Measurements from ENCODE around the gene MOSMO. TPM values are rescaled to one million over a fixed set of nuclear protein-coding genes. Genes with fewer than 3 reads are reported as not detected.
"Not testable (repeated sequence)": the region's sequence is repeated elsewhere in the genome, so short reads cannot be mapped to it uniquely, and the experiment has no call there.

Gene MOSMO
- total RNA-seq, 2 donors from 2014 or later: 19.6 to 21.0 TPM

DNA sequence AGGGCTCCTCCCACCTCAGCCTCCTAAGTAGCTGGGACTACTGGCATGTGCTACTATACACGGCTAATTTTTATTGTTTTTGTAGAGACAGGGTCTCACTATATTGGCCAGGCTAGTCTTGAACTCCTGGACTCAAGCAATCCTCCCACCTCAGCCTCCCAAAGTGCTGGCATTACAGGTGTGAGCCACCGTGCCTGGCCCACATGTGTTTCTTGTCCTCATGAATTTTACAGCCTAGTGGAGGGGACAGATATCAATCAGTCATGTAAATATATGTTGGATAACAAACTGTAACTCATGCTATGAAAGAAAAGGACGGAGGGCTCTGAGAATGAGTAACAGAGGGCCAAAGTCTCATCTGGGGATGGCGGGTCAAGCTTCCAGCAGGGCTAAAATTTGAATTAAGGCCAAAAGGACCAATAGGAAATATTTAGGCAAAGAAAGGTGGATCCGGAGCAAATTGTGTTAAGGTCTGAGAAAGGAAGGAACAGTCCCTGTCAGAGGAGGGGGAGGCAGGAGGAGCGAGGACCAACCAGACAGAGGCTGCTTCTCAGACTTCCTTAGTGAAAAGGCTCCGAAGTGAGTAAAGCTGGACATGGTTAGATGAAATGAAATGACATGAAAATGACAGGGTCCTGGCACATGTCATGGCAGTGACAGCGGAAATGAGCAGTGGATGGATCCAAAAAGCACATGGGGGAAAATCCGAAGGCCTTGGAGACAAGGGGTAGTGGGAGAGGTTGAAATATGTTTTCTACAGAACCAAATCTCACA, 10.8 kb upstream of the MOSMO start:
- DNase-seq (ENCODE audit: low spot score): no peak
- no peak overlapping the region for H3K27ac ChIP-seq

GRCh38 chr16:21997697-21998480, 10.0 kb upstream of the MOSMO start:
- Histone ChIP-seq H3K4me3 (no peak overlapping the region), H3K27ac (no peak overlapping the region), H3K4me1 (replicated peaks) (no peaks in the 10 kb centered on the region), H3K27me3 (replicated peaks; ENCODE audit: insufficient read depth) (no peaks in the 10 kb centered on the region), H3K9me3 (no peaks in the 10 kb centered on the region), H3K36me3 (no peaks in the 10 kb centered on the region)
- WGBS: 88% methylated on average over 7 of the region's 7 CpGs
- intact Hi-C loops (cut with DNase I): loop anchor here (5.0 kb wide), 1 partner anchor 99 kb away; no protein-coding TSS in a partner anchor
- TF ChIP-seq CTCF (IDR thresholded peaks at IDR 0.05): no peak
- no peak for TF ChIP-seq POLR2A (IDR thresholded peaks at IDR 0.05)
- TF ChIP-seq POLR2AphosphoS5 (IDR thresholded peaks at IDR 0.05): no peak
- no peak for DNase-seq (ENCODE audit: low spot score)

More for the DNA sequence above, 10.8 kb upstream of the MOSMO start:
- Histone ChIP-seq H3K4me1 (replicated peaks) (no peaks in the 10 kb centered on the region), H3K36me3 (no peaks in the 10 kb centered on the region), H3K4me3 (no peak overlapping the region), H3K27me3 (replicated peaks; ENCODE audit: insufficient read depth) (no peaks in the 10 kb centered on the region), H3K9me3 (no peaks in the 10 kb centered on the region)
- intact Hi-C loops (cut with DNase I): loop anchor here (5.0 kb wide), 1 partner anchor 100 kb away; no protein-coding TSS in a partner anchor
- TF ChIP-seq POLR2AphosphoS5 (IDR thresholded peaks at IDR 0.05): no peak
- TF ChIP-seq POLR2A (IDR thresholded peaks at IDR 0.05): no peak
- TF ChIP-seq CTCF (IDR thresholded peaks at IDR 0.05): no peak
- WGBS: 85% methylated on average over 9 of the region's 9 CpGs

GRCh38 chr16:22001591-22001990, 6.3 kb upstream of the MOSMO start:
- H3K36me3 ChIP-seq: no peaks in the 10 kb centered on the region
- no peaks in the 10 kb centered on the region for H3K4me1 ChIP-seq (replicated peaks)
- WGBS: 71% methylated on average over 1 of the region's 1 CpG
- H3K27ac ChIP-seq: no peak overlapping the region
- intact Hi-C loops (cut with DNase I): loop anchor here (1.0 kb wide), 1 partner anchor 77 kb away; no protein-coding TSS in a partner anchor
- no peaks in the 10 kb centered on the region for H3K9me3 ChIP-seq
- H3K27me3 ChIP-seq (replicated peaks; ENCODE audit: insufficient read depth): no peaks in the 10 kb centered on the region
- no peak overlapping the region for H3K4me3 ChIP-seq
- TF ChIP-seq CTCF (IDR thresholded peaks at IDR 0.05) (no peak), POLR2A (IDR thresholded peaks at IDR 0.05) (no peak), POLR2AphosphoS5 (IDR thresholded peaks at IDR 0.05) (no peak)
- DNase-seq (ENCODE audit: low spot score): no peak

DNA sequence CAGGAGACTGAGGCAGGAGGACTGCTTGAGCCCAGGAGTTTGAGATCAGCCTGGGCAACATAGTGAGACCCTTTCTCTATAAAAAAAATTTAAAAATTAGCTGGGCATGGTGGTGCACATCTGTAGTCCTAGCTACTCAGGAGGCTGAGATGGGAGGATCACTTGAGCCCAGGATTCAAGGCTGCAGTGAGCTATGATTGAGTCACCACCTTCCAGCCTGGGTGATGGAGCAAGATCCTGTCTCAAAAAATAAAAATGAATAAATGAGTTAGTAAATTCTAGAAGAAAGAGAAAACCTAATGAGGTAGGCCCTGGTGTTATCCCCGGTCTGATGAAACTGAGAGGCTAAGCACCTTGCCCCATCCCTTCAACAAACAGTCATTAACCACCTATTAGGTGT, 5.9 kb upstream of the MOSMO start:
- H3K9me3 ChIP-seq; H3K4me3 ChIP-seq; DNase-seq (ENCODE audit: low spot score); intact Hi-C loops (cut with DNase I); H3K27ac ChIP-seq; H3K4me1 ChIP-seq (replicated peaks); H3K27me3 ChIP-seq (replicated peaks; ENCODE audit: insufficient read depth); H3K36me3 ChIP-seq: not testable (repeated sequence)
- 90% methylated on average over 1 of the region's 1 CpG for WGBS

DNA sequence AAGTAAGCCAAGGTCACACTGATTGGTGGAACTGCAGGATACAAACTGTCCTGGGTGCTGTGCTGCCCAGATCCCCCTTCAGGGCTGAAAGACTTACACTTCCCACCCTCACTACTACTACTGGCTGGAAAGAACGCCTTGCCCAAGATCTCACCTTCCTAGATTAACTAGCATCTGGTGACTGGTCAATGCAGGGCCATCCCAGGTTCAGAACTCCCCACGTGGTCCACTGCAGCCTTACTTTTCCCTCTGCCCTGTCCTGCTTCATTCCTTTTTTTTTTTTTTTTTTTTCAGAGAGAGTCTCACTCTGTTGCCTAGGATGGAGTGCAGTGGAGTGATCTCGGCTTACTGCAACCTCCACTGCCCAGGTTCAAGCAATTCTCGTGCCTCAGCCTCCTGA, 4.7 kb upstream of the MOSMO start:
- Histone ChIP-seq H3K27ac (no peak overlapping the region), H3K9me3 (no peaks in the 10 kb centered on the region), H3K4me3 (no peak overlapping the region), H3K27me3 (replicated peaks; ENCODE audit: insufficient read depth) (no peaks in the 10 kb centered on the region), H3K4me1 (replicated peaks) (no peaks in the 10 kb centered on the region), H3K36me3 (no peaks in the 10 kb centered on the region)
- intact Hi-C loops (cut with DNase I): no loop called here
- WGBS: 95% methylated on average over 4 of the region's 4 CpGs
- no peak for DNase-seq (ENCODE audit: low spot score)
- TF ChIP-seq POLR2AphosphoS5 (IDR thresholded peaks at IDR 0.05) (no peak), CTCF (IDR thresholded peaks at IDR 0.05) (no peak), POLR2A (IDR thresholded peaks at IDR 0.05) (no peak)

Measured in prostate gland (tissue), 2 donors.